GM12891 (cell line): ENCODE data around the gene EGFLAM.

Experiments used
- POLR2A ChIP-seq: IDR thresholded peaks from 2 replicates; pipeline ENCODE4 v1.6.1; 2011; ENCODE audit warnings: low read depth, low read length, control low read depth
- POLR2AphosphoS5 ChIP-seq: IDR thresholded peaks from 2 replicates; pipeline ENCODE4 v1.6.1; 2011; ENCODE audit warnings: low read depth, low read length, control low read depth

GRCh38 chr5:38473008-38473407 lies 214.6 kb downstream of the EGFLAM start:
- TF ChIP-seq POLR2AphosphoS5 (no peak), POLR2A (no peak)
